HG03175 (cell line): ENCODE results near the gene UNC5C.

Experiments used
- ATAC-seq: cut with Tn5 transposase; IDR thresholded peaks from one replicate; pipeline ENCODE4 v1.9.1; 2021; ENCODE audit warnings: mild to moderate bottlenecking, moderate library complexity; ENCODE audit not compliant: unreplicated experiment

The UNC5C gene

DNA sequence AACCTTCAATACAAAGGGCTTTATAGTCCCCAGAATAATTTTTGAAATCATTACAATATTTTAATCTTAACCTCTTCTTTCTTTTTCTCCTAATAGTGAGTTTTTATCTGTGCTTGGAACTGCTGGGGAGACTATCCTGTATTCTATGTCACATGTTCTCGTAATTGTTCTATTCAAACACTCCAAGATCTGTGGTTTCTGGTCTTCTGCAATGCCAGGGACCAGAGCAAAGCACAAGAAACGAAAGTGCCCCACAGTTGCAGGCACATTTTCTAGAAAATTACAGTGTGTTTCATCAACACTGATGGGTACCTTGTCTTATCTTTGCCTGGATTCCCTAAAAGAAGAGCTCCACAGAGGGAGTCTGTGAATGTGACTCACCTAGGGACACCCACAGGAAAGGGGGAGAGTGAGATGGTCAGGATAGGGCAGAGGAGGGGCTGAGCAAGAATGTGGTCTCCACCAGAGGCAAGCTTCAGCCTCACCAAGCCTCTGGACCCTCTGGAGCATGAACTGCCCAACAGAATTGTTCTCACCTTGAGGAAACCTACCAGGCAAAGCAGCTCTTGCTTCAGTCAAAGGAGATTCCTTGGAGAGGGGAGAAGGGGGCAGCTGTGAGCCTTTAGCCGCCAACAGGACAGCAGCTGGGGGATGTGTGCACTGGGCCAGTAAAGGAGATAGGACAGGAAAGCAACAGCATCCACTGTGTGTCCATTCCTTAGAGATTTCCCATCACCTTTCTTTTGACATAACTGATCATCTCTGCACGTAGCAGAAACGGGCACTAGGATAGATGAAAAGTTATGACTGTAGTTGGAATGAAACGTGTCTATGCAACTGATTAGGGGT is 25.9 kb downstream of the UNC5C start:
- ATAC-seq = no peak

DNA sequence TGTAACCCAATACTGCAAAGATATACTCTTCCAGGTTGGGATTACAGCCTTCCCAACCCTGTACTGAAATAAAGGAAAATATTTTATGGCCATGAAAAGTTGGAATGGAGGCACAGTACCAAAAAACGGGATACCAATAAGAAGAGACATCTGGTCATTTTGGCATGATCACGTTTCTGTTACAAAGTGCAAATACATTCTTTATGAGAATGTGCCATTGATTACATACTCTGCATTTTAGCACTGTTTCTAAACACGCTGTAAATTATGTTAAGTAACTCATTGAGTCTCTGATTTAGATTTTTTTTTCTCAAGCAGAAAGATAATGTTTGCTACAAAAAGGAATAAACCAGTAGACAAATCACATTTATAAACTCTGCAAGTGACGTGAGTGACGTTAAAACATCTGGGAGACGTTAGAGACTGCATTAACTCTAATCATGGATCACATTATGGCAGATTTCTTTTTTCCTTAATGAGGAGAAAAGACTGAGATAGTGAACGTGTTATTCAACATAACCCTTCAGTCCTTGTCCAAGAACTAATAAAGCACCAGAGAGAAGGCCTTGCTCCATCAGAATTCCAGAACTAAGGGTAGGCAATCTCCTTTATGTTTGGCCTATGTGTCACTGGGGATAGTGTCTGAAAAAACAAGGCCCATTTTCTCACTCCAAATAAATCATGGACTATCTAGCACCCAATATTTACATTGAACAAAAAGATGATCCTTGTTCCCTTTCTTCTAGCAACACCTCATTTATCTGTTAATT is 31.0 kb downstream of the UNC5C start:
- ATAC-seq = no peak

DNA sequence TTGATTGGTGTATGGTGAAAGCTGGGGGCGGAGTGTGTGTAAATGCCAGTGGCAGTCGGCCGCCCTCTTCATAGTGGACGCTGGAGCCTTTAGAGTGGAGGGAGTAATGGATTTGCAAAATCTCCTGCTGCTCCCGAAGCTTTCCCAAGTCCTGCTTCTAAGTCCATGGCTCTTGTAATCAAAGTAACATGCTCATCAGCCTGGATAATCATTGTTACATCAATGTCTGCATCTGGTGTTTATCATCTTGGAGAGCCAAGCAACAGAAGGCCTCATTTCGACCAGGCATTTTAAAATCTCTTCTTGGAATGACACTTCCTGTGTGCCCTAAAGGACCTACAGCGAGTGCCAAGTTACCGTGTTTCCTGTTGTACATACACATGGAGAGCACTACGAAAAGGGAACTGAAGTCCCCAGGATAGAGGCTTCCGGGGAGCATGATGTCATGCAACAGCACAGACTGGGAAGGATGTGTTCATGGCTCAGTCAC is 32.2 kb downstream of the UNC5C start:
- ATAC-seq = no peak

DNA sequence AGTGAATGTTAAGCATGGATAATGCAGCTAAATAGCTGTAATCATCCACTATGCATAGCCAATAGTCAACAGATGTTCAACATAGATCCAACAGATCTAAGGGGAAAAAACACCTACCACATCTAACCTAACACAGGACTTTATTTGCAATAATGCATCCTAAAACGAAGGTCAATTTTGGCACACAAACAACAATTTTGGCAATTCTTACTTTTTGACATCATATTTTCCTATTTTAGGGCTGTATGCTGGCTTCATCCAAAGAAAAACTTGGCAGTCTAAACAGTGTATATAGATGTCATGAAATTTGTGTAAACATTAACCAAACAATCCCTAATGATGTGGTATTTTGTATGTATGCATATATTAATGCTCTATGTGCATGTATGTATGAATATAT is 33.2 kb downstream of the UNC5C start:
- ATAC-seq = no peak

DNA sequence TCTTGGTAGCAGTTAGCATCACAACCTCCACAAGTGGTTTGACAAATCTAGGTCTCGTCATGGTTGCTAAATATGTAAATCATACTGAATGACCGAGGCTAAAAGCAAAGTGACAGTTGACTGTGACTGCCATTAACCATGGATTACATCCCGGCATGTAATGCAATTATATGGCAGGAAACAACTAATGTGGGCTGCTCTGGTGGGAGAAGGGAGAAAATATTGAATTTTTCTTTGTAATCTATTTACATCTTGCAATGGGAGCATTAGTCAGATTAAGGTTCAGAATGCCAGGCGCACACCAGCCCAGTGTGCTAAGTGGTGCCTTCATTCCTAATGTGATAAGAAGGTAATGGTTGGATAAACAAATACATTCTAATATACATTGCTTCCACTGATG is 35.8 kb downstream of the UNC5C start:
- ATAC-seq = no peak

DNA sequence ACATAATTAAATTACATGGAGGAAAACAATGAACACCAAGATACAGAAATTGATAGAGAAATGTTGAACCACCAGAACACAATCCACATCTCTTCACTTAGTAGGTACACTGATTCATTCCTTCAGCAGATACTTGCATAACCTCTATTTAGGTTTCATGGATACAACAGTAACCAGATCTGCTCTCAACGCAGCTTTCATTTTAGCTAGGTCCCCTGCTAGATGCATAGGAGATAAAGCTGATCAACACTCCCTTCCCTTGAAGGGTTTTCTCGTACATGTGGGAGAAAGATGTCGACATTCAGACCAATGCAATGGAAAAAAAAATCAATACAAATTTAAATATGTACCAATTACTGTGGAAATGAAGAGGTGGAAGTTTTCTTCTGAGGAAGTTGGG is 37.3 kb downstream of the UNC5C start:
- no peak for ATAC-seq

DNA sequence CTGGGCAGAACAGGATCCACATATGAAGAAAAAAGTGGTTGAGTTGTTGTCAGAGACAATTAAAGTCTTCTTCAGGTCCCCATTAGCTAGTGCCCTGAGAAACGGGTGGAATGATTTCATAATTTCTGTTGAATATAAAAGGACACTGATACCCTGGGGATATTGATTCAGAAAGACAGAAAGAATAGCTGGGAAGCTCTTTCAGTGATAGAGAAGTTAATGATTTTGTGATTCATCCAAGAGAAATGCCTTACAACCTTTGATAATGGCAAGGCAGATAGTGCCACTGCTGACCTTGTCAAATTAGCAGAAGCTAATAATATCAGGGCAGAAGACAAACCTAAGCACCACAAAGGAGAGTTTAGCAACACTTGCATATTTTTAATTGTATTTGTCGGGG is 37.9 kb downstream of the UNC5C start:
- no peak for ATAC-seq

DNA sequence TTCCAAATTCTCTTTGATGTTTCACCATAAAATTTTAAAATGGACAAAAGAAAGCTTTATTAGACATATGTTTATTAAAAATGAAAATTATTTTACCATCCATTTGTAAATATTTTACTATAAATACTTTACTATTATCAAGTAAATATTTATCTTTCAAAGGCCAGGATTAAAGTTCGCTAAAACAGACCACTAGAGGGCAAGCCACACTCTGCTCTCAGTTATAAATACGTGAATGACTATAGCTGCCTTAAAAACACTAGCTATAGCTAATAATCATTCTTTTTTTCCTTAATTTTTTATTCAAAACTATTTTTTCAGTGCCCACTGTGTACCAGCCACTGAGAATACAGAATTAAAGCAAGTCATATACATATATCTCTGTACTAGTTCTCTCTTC is 38.6 kb downstream of the UNC5C start:
- peak; percentile 56 for ATAC-seq

DNA sequence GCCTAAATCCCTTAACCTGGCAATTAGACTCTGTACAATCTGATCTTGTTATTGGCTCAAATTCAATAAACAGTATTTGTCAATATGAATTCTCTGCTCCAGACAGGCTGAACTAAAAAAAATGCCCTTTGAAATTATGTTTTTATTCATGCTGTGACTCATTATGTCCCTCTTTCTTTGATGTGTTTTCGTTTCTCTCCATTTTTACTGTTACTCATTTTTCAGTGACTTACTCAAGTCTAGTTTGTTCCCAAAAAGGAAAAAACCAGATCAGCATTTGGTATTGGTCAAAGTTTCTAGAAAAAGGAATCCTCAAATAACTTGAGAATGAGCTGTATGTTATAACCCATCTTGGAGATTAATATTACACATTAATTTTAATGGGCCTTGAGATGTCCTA is 40.4 kb downstream of the UNC5C start:
- ATAC-seq = no peak

DNA sequence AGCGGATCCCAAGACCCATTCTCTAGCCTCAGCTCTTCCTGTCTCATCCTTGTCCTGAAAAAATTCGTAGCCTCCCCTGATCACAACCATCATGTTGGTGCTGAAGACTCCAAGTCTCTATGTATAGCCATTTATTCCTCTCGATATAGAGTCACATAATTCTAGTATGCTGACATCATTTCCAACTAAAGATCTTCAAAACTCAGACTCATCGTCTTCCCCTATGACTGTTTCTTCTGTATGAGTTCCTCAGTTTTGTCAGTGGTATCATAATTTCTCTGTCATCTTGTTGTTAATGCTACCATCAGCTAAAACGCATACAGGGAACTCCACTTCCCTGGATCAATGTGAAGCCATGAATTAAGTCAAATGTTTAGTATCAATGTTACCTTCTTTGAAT is 41.2 kb downstream of the UNC5C start:
- ATAC-seq = no peak

DNA sequence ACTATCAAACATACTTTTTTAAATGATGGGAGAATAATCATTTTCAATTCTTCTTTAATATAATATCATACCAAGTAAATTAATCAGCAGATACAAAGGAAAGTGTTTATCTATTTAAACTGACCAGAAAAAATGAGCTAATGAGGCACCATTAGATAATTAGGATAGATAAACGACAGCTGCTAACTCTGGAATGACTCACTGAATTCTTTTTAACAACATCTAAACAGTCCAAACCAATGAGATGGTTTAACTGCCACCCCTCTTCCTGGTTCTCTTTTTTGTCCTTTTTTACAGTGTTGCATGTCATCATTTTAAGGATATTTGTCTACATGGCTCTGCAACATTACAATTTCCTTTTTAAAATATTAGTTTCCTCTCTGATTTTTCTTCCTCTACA is 41.6 kb downstream of the UNC5C start:
- no peak for ATAC-seq

DNA sequence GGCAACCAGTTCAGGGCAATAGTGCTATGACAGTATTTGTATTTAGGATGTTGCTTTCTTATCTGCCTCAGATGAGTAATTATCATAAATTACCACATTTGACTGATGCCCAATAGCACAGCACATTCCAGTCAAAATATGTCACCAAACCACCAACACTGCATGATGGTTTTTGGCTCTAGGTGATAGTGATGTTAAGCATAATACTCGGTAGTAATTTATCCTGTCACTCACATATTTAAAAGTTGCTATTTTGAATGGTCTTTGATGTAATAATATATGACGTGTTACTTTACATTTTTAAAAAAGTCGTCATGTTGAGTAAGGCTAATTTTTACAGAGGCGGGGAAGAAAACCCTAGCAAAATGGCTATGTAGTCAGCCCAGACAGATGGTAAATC is 42.5 kb downstream of the UNC5C start:
- no peak for ATAC-seq

DNA sequence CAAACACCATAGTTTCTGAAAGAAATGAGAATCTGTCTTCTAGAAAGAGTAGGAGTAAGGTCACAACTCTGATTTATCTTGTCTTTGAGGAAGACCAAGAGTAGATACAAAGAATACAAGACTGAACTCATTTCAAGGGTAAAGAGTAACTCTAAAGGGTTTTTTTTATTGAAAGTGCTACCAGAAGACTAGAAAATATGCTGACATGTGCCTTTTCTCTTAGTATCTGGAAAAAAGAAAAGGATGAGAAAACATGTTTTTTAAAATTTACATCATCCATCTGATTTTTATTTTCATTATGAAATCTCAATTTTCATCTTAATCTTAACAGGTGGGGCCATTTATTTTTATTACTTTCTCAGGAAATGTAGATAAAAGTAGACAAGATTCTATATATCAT is 43.0 kb downstream of the UNC5C start:
- ATAC-seq = no peak

DNA sequence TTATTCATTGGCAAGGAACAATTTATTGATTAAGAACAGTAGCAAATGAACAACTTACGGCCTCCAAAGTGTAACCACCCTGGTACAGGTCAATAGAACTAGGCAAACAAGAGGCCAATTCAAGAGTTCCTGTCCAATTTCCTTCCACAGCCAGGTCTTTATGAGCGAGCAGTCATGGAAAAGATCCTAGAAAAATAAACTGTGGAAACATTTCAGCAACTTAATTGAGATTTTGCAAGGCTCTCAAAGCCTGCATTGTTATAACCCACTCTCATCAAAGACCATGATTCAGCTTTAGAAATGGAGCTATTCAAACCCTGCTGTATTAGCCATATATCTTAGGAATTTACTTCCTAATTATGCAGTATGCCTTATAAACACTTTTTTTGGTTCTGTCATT is 43.6 kb downstream of the UNC5C start:
- no peak for ATAC-seq

DNA sequence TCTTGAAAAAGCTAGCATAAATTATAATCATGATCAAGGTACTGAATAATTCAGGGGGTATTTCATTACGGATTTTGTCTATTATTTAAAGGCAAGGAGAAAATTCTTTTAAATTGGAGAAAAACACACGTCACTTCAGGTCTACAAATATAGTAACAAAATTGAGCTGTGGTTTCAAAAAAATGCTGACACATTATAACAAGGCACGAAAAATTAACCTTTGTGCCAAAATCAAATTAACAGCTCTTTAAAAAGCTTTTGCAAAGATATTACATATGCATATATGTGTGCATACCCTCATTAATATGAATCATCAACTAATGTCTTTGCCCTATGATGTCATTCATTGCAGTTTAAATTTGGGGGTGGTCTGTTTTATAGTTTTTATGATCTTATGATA is 44.3 kb downstream of the UNC5C start:
- ATAC-seq = no peak

DNA sequence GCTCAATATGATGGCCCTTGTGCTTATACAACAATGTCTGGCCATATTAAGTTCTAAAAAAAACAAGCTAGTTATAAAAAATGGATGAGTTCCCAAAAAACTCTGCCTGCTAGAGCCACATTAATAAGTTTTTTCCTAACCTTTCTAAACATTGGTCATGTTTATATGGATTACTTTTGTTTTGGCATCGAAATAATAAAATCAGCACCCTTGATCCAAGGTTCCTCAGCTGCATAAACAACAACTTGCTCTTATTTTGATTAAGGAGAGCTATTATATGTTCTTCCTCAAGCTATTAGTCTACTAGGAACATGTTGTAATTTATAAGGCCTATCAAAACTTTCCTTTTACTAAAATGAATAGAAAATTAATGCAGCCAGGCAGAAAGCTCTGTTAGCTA is 48.4 kb downstream of the UNC5C start:
- no peak for ATAC-seq

DNA sequence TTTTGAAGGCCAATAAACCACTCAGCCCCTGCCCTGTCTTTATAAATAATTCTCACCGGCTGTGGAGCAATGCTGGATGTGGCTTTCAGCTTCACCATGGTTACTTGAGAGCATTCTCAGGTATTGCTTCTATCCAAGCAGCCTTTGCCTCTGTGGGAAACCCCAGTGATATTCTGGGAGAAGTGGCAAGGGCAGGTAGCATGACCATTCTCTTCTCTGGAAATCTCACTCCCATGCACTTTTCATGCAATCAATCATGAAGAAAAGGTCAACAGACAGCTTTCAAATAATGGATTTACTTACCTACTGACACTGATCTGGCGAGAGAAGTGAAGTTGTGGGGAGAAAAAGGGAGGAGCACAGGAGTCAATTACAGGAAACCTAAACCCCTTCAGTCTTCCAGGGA is 49.5 kb downstream of the UNC5C start:
- ATAC-seq = no peak

DNA sequence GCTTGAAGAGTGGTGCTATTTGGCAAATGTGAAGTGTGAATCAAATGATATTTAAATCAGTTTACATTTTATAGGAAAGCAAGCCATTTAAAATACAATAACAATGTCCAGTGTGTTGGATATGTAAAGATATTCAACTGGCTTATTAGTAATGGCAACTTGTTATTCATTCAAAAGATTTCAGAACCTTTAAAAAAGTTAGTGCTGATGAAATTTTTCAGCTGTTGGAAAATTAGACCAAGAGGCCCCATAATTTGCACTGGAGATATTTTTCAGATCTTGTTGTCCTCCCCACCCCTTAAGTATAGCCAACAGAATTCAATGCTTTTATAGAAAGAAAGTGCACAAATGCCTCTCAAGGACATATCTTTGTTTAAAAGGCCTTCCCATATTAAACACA is 54.6 kb downstream of the UNC5C start:
- no peak for ATAC-seq

DNA sequence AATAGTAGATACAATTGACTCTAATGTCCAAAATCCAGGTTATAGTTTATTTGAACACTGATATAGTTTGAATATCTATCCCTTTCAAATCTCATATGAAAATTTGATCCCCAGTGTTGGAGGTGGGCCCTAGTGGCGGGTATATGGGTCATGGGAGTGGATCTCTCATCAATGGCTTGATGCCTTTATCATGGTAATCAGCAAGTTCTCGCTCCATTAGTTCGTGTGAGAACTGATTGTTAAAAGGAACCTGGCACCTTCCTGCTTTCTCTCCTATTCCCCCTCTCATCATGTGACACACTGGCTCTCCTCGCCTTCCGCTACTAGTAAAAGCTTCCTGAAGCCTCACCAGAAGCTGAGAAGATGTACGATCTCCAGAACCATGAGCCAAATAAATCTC is 70.1 kb downstream of the UNC5C start:
- no peak for ATAC-seq

DNA sequence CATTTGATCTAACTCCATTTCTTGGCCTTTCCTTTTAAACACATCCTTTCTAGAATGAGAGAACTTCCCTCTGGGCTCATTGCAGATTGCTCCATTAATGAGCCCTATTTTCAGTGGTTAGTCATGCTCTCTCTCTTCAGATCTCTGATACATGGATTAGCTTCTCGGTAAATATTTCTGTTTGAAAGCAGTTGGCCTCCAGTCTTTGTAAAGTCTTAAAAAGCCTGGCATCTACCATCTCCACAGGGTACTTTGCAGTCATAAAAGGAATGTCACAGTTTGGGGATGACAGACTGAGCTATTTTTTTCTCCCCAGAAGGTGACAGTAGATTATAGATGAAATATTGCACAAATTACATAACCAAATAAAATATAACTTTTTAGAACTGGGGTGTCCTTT is 72.7 kb downstream of the UNC5C start:
- no peak for ATAC-seq

DNA sequence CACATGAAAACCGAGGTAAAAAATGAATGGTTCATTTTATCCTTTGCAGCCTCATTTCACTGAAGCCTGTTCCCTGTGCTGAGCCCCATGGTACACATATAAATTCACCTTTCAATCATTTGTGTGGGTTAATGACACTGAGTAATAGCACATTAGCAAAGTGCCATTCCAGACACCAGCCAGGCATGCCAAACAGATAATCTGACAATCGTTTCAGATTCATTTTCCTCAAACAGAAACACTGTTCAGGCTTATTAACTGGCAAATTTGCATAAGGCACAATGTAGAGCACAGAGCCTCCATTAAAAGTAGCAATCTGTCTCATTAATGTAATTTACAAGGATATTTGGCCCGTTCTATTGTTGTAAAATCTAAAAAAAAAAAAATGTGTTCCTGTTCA is 76.2 kb downstream of the UNC5C start:
- ATAC-seq = no peak

DNA sequence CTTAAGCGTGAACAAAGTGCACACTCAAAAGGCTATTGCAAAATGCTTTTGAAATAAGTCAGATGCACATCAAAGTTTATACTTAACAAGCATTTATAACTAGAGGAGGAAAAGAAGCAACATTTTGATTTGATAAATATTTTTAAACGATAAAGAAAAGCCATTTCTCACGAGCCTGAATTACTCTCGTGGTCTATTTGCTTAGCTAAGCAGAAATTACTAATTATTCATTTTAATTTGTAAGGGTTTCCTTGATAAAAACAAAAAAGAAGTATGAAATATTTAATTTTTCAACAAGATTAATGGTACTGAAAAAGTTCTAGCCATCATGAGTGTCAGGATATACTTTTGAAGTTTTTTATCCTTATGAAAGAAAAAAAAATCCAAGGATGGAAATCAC is 78.2 kb downstream of the UNC5C start:
- ATAC-seq = no peak
